Prostate gland (tissue), 2 donors: ENCODE results near the gene LMO7.

ENCODE experiments used
- CTCF ChIP-seq, 4 experiments: fragments of 200-600 bp in 2 of 4; fragments of 450-650 bp in 2 of 4; sonication (generic) in 2 of 4; IDR thresholded peaks; 1 replicate in 3 of 4; 2 replicates in 1 of 4; pipeline ENCODE4 v1.5.1; 2016 to 2019; ENCODE audit warnings: antibody characterized with exemption in 4 of 4, mild to moderate bottlenecking in 2 of 4, moderate library complexity in 2 of 4
- POLR2A ChIP-seq: fragments of 450-650 bp; IDR thresholded peaks from one replicate; pipeline ENCODE4 v1.6.1; 2016; ENCODE audit warnings: antibody characterized with exemption, mild to moderate bottlenecking
- POLR2AphosphoS5 ChIP-seq: sonication (generic); formaldehyde crosslinking; IDR thresholded peaks from one replicate; pipeline ENCODE4 v1.6.1; 2017; ENCODE audit warnings: antibody characterized with exemption

GRCh38 chr13:75871059-75871458, 234.9 kb downstream of the LMO7 start:
- no peak for TF ChIP-seq POLR2AphosphoS5
- TF ChIP-seq POLR2A, result no peak
- TF ChIP-seq CTCF (IDR thresholded peaks at IDR 0.05), result no peak
